Measurements from ENCODE around the gene DHRS13.

- TF ChIP-seq EP300 (IDR thresholded peaks at IDR 0.05): no peak
- TF ChIP-seq CTCF (IDR thresholded peaks at IDR 0.05): no peak
- TF ChIP-seq POLR2A (IDR thresholded peaks at IDR 0.05): no peak
Observed at GRCh38 chr17:28911411-28912045, 8.6 kb upstream of the DHRS13 start.

Data from sigmoid colon (tissue), 4 donors.